Parathyroid adenoma (tissue), 2 donors: Measurements from ENCODE around the gene RGMB.

Experiments
- H2AFZ ChIP-seq: fragments of 300-600 bp; sonication (generic); one replicate; pipeline ENCODE4 v1.7.0; 2017; ENCODE audit warnings: antibody characterized with exemption, mild to moderate bottlenecking
- H3K27ac ChIP-seq: fragments of 300-600 bp; sonication (generic); one replicate; pipeline ENCODE4 v1.7.0; 2017
- H3K27me3 ChIP-seq: fragments of 300-600 bp; sonication (generic); one replicate; pipeline ENCODE4 v1.7.0; 2017; ENCODE audit warnings: low read length; ENCODE audit not compliant: control insufficient read depth, insufficient read depth
- H3K36me3 ChIP-seq: fragments of 300-600 bp; sonication (generic); one replicate; pipeline ENCODE4 v1.7.0; 2017; ENCODE audit warnings: low read length; ENCODE audit not compliant: control insufficient read depth, insufficient read depth
- H3K4me1 ChIP-seq: fragments of 300-600 bp; sonication (generic); one replicate; pipeline ENCODE4 v1.7.0; 2017; ENCODE audit warnings: control low read depth
- H3K4me2 ChIP-seq: fragments of 300-600 bp; sonication (generic); one replicate; pipeline ENCODE4 v1.7.0; 2017; ENCODE audit warnings: low read length
- H3K4me3 ChIP-seq: fragments of 300-600 bp; sonication (generic); one replicate; pipeline ENCODE4 v1.7.0; 2017; ENCODE audit warnings: low read depth, low read length
- H3K79me2 ChIP-seq: fragments of 300-600 bp; sonication (generic); one replicate; pipeline ENCODE4 v1.7.0; 2017; ENCODE audit warnings: control low read depth
- H3K9ac ChIP-seq: fragments of 300-600 bp; sonication (generic); one replicate; pipeline ENCODE4 v1.7.0; 2017; ENCODE audit warnings: mild to moderate bottlenecking
- H3K9me3 ChIP-seq: fragments of 300-600 bp; sonication (generic); one replicate; pipeline ENCODE4 v1.7.0; 2017; ENCODE audit warnings: low read length; ENCODE audit not compliant: control insufficient read depth
- CTCF ChIP-seq: fragments of 300-600 bp; sonication (generic); IDR thresholded peaks from one replicate; pipeline ENCODE4 v1.7.0; 2017; ENCODE audit warnings: antibody characterized with exemption, mild to moderate bottlenecking
- donor health status: primary hyperparathyroidism.

The RGMB gene

DNA sequence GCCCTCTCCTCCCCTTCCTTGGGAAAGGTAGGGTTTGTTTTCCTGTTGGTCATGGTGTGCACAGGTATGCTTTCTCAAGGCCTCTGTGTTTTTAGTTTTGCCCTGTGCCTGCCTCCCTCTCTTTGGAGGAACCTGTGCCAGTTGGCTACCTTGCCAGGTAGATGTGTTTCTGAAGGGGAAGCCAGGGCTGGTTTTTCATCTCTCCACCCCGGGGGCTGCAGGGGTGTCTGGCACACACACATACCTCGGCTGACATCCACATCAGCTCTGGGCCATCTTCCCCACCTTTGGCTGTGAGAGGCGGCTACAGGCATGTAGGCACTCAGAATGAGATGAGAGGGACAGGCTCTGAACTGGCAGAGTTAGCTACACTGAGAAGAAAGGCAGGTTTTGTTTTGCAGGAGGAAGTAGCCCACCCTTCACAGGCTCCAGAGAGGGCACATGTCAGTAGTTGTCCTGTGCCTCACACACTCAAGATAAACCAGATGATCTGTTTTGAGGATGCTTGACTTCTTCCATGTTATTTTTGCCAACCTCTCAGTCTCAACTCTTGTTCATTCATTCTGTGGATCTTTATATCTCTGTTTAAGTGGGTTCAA lies 9.7 kb downstream of the RGMB start:
- no peak overlapping the region for H3K4me2 ChIP-seq
- no peaks in the 10 kb centered on the region for H3K9me3 ChIP-seq
- no peaks in the 10 kb centered on the region for H3K36me3 ChIP-seq
- H3K27ac ChIP-seq: no peak overlapping the region
- no peak overlapping the region for H2AFZ ChIP-seq
- no peaks in the 10 kb centered on the region for H3K27me3 ChIP-seq
- peaks cover 28% of the 10 kb centered on the region for H3K4me1 ChIP-seq
- H3K9ac ChIP-seq: no peak overlapping the region
- no peak overlapping the region for H3K4me3 ChIP-seq
- peaks cover 56% of the 10 kb centered on the region for H3K79me2 ChIP-seq
- no peak for TF ChIP-seq CTCF

DNA sequence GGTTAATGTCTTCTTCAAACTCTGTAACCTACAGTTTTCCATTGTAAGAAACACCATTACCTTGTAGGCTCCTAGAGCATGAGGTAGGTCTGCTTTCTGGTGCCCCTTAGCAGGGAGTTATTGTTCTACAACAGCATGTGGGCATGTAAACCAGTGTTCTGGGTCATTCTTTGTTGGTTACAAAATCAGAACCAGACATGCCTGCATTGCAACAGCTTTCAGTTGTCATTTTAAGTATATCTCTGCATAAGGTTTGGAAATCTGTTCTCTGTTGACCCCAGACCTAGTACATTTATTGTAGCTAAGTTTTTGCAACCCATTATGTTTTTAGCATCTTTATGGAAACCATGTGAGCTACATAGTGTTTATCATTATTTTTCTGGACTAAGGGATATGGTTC lies 10.9 kb downstream of the RGMB start:
- TF ChIP-seq CTCF: no peak
- Histone ChIP-seq H3K4me2 (no peak overlapping the region), H3K4me1 (peaks cover 33% of the 10 kb centered on the region), H3K4me3 (no peak overlapping the region), H3K36me3 (no peaks in the 10 kb centered on the region), H3K27ac (no peak overlapping the region), H3K27me3 (no peaks in the 10 kb centered on the region), H3K79me2 (peaks cover 57% of the 10 kb centered on the region), H3K9ac (no peak overlapping the region), H2AFZ (no peak overlapping the region), H3K9me3 (no peaks in the 10 kb centered on the region)

GRCh38 chr5:98785244-98785643 lies 11.8 kb downstream of the RGMB start:
- Histone ChIP-seq H3K36me3 (no peaks in the 10 kb centered on the region), H3K27me3 (no peaks in the 10 kb centered on the region), H3K27ac (no peak overlapping the region), H3K4me1 (peaks cover 35% of the 10 kb centered on the region), H3K79me2 (peaks cover 51% of the 10 kb centered on the region), H3K4me3 (no peak overlapping the region), H3K9ac (no peak overlapping the region), H2AFZ (no peak overlapping the region), H3K4me2 (no peak overlapping the region), H3K9me3 (no peaks in the 10 kb centered on the region)
- no peak for TF ChIP-seq CTCF

GRCh38 chr5:98786191-98786853 lies 12.9 kb downstream of the RGMB start:
- peaks cover 42% of the 10 kb centered on the region for H3K79me2 ChIP-seq
- H3K9ac ChIP-seq: no peak overlapping the region
- no peaks in the 10 kb centered on the region for H3K27me3 ChIP-seq
- H3K4me1 ChIP-seq: peaks cover 43% of the 10 kb centered on the region
- H3K9me3 ChIP-seq: no peaks in the 10 kb centered on the region
- no peak overlapping the region for H3K4me3 ChIP-seq
- peak overlapping the region; percentile 9 for H3K27ac ChIP-seq
- TF ChIP-seq CTCF: no peak
- no peaks in the 10 kb centered on the region for H3K36me3 ChIP-seq
- peak overlapping the region; percentile 26 for H3K4me2 ChIP-seq
- no peak overlapping the region for H2AFZ ChIP-seq
